Measurements from ENCODE around the gene PPP1R12A.
"Not testable (repeated sequence)": the region's sequence is repeated elsewhere in the genome, so short reads cannot be mapped to it uniquely, and the experiment has no call there.

The PPP1R12A gene

GRCh38 chr12:79945433-79945832 lies 10.5 kb upstream of the PPP1R12A start:
- Mint-ChIP-seq H3K36me3 (no peaks in the 10 kb centered on the region), H3K27me3 (no peaks in the 10 kb centered on the region), H3K9me3 (no peaks in the 10 kb centered on the region), H3K4me3 (no peak overlapping the region), H3K27ac (no peak overlapping the region), H3K4me1 (no peaks in the 10 kb centered on the region)

- Mint-ChIP-seq H3K4me1 (no peaks in the 10 kb centered on the region), H3K27me3 (no peaks in the 10 kb centered on the region), H3K36me3 (no peaks in the 10 kb centered on the region), H3K27ac (no peak overlapping the region), H3K4me3 (no peak overlapping the region), H3K9me3 (no peaks in the 10 kb centered on the region)
These were observed 9.7 kb upstream of the PPP1R12A start for GRCh38 chr12:79944565-79944964.

- H3K27ac Mint-ChIP-seq, H3K27me3 Mint-ChIP-seq, H3K36me3 Mint-ChIP-seq, H3K4me1 Mint-ChIP-seq, H3K9me3 Mint-ChIP-seq, H3K4me3 Mint-ChIP-seq: not testable (repeated sequence)
These were observed 7.9 kb upstream of the PPP1R12A start for GRCh38 chr12:79942846-79943245.

GRCh38 chr12:79939728-79940310 lies 4.9 kb upstream of the PPP1R12A start:
- no peaks in the 10 kb centered on the region for H3K27me3 Mint-ChIP-seq
- no peak overlapping the region for H3K27ac Mint-ChIP-seq
- H3K36me3 Mint-ChIP-seq: no peaks in the 10 kb centered on the region
- peaks cover 9% of the 10 kb centered on the region for H3K4me1 Mint-ChIP-seq
- no peaks in the 10 kb centered on the region for H3K9me3 Mint-ChIP-seq
- H3K4me3 Mint-ChIP-seq: no peak overlapping the region

GRCh38 chr12:79938843-79939242 lies 3.9 kb upstream of the PPP1R12A start:
- Mint-ChIP-seq H3K4me1 (peaks cover 9% of the 10 kb centered on the region), H3K27ac (no peak overlapping the region), H3K9me3 (no peaks in the 10 kb centered on the region), H3K27me3 (no peaks in the 10 kb centered on the region), H3K4me3 (no peak overlapping the region), H3K36me3 (no peaks in the 10 kb centered on the region)

- H3K9me3 Mint-ChIP-seq: no peaks in the 10 kb centered on the region
- no peaks in the 10 kb centered on the region for H3K36me3 Mint-ChIP-seq
- H3K4me3 Mint-ChIP-seq: no peak overlapping the region
- no peak overlapping the region for H3K27ac Mint-ChIP-seq
- peaks cover 28% of the 10 kb centered on the region for H3K4me1 Mint-ChIP-seq
- H3K27me3 Mint-ChIP-seq: no peaks in the 10 kb centered on the region
These were observed 1.8 kb upstream of the PPP1R12A start for GRCh38 chr12:79936670-79937069.

- Mint-ChIP-seq H3K36me3 (no peaks in the 10 kb centered on the region), H3K27me3 (no peaks in the 10 kb centered on the region), H3K27ac (peak overlapping the region; percentile 95), H3K9me3 (no peaks in the 10 kb centered on the region), H3K4me3 (peak overlapping the region; percentile 92), H3K4me1 (peaks cover 33% of the 10 kb centered on the region)
These were observed 888 bp upstream of the PPP1R12A start for GRCh38 chr12:79935624-79936345.

GRCh38 chr12:79934281-79935020 lies 446 bp downstream of the PPP1R12A start:
- H3K4me1 Mint-ChIP-seq: peaks cover 43% of the 10 kb centered on the region
- peak overlapping the region; percentile 95 for H3K27ac Mint-ChIP-seq
- H3K9me3 Mint-ChIP-seq: no peaks in the 10 kb centered on the region
- H3K4me3 Mint-ChIP-seq: peak overlapping the region; percentile 92
- H3K27me3 Mint-ChIP-seq: no peaks in the 10 kb centered on the region
- H3K36me3 Mint-ChIP-seq: no peaks in the 10 kb centered on the region

- Mint-ChIP-seq H3K36me3 (no peaks in the 10 kb centered on the region), H3K4me1 (peaks cover 50% of the 10 kb centered on the region), H3K27me3 (no peaks in the 10 kb centered on the region), H3K4me3 (peak overlapping the region; percentile 92), H3K27ac (peak overlapping the region; percentile 95), H3K9me3 (no peaks in the 10 kb centered on the region)
These were observed 1.2 kb downstream of the PPP1R12A start for GRCh38 chr12:79933532-79934264.

- H3K4me1 Mint-ChIP-seq: peaks cover 56% of the 10 kb centered on the region
- H3K9me3 Mint-ChIP-seq: no peaks in the 10 kb centered on the region
- H3K36me3 Mint-ChIP-seq: no peaks in the 10 kb centered on the region
- no peak overlapping the region for H3K27ac Mint-ChIP-seq
- H3K27me3 Mint-ChIP-seq: no peaks in the 10 kb centered on the region
- H3K4me3 Mint-ChIP-seq: peak overlapping the region; percentile 92
These were observed 1.9 kb downstream of the PPP1R12A start for GRCh38 chr12:79933043-79933442.

- no peaks in the 10 kb centered on the region for H3K9me3 Mint-ChIP-seq
- no peaks in the 10 kb centered on the region for H3K27me3 Mint-ChIP-seq
- H3K4me3 Mint-ChIP-seq: peak overlapping the region; percentile 92
- peaks cover 63% of the 10 kb centered on the region for H3K4me1 Mint-ChIP-seq
- peak overlapping the region; percentile 64 for H3K27ac Mint-ChIP-seq
- H3K36me3 Mint-ChIP-seq: no peaks in the 10 kb centered on the region
These were observed 2.5 kb downstream of the PPP1R12A start for GRCh38 chr12:79932357-79932756.

- no peaks in the 10 kb centered on the region for H3K36me3 Mint-ChIP-seq
- H3K4me3 Mint-ChIP-seq: no peak overlapping the region
- H3K27me3 Mint-ChIP-seq: no peaks in the 10 kb centered on the region
- H3K4me1 Mint-ChIP-seq: peaks cover 80% of the 10 kb centered on the region
- no peaks in the 10 kb centered on the region for H3K9me3 Mint-ChIP-seq
- peak overlapping the region; percentile 33 for H3K27ac Mint-ChIP-seq
These were observed 5.8 kb downstream of the PPP1R12A start for GRCh38 chr12:79929065-79929464.

- H3K36me3 Mint-ChIP-seq: no peaks in the 10 kb centered on the region
These were observed 7.0 kb downstream of the PPP1R12A start for GRCh38 chr12:79927772-79928474.

GRCh38 chr12:79926951-79927350 lies 7.9 kb downstream of the PPP1R12A start:
- Mint-ChIP-seq H3K4me1 (peaks cover 68% of the 10 kb centered on the region), H3K27ac (no peak overlapping the region), H3K27me3 (no peaks in the 10 kb centered on the region), H3K36me3 (no peaks in the 10 kb centered on the region), H3K4me3 (no peak overlapping the region), H3K9me3 (no peaks in the 10 kb centered on the region)

More at GRCh38 chr12:79927772-79928474, 7.0 kb downstream of the PPP1R12A start:
- Mint-ChIP-seq H3K27me3 (no peaks in the 10 kb centered on the region), H3K9me3 (no peaks in the 10 kb centered on the region), H3K4me1 (peaks cover 72% of the 10 kb centered on the region), H3K27ac (peak overlapping the region; percentile 81), H3K4me3 (peak overlapping the region; percentile 19)

GRCh38 chr12:79925492-79925891 lies 9.4 kb downstream of the PPP1R12A start:
- Mint-ChIP-seq H3K4me1 (peaks cover 74% of the 10 kb centered on the region), H3K9me3 (no peaks in the 10 kb centered on the region), H3K27me3 (no peaks in the 10 kb centered on the region), H3K36me3 (no peaks in the 10 kb centered on the region), H3K27ac (peak overlapping the region; percentile 59), H3K4me3 (no peak overlapping the region)

Data from activated naive CD4-positive, alpha-beta T cell treated with anti-CD3 and anti-CD28 coated beads, Interleukin-2, amount 50 U/mL, for 24 hours (primary cell).